Gastrocnemius medialis (tissue), 4 donors: ENCODE measurements around the gene LY9. TPM values are rescaled to one million over a fixed set of nuclear protein-coding genes. Genes with fewer than 3 reads are reported as not detected.
"Not testable (repeated sequence)": the region's sequence is repeated elsewhere in the genome, so short reads cannot be mapped to it uniquely, and the experiment has no call there.

Source experiments
- ATAC-seq, 2 donors: fragments of 150-250 bp; one replicate each; pipeline ENCODE4 v1.9.1; 2016
- DNase-seq, 2 donors: peaks; one replicate each; pipeline ENCODE4 v3.0.0-alpha.2; 2019
- H3K27ac ChIP-seq, 4 donors: fragments of 200-600 bp; sonication (generic); 1 replicate in 1 of 4; 2 replicates in 3 of 4; pipeline ENCODE4 v1.5.1; 2016 to 2018; ENCODE audit warnings: mild to moderate bottlenecking in 2 of 4, moderate library complexity in 1 of 4
- H3K27me3 ChIP-seq, 3 donors: fragments of 200-600 bp; sonication (generic) in 2 of 3; 1 replicate in 1 of 3; 2 replicates in 2 of 3; pipeline versions ENCODE4 v1.5.1 to v1.6.0; 2016 to 2019; ENCODE audit warnings: mild to moderate bottlenecking in 1 of 3, moderate library complexity in 1 of 3
- H3K36me3 ChIP-seq, 2 donors: fragments of 200-600 bp; sonication (generic) in 1 of 2; one replicate each; pipeline ENCODE4 v1.5.1; 2017 to 2018
- H3K4me1 ChIP-seq, 2 donors: fragments of 200-600 bp; sonication (generic) in 1 of 2; one replicate each; pipeline ENCODE4 v1.5.1; 2016 to 2017; ENCODE audit warnings: mild to moderate bottlenecking in 2 of 2
- H3K4me3 ChIP-seq, 4 donors: fragments of 200-600 bp; sonication (generic) in 3 of 4; 1 replicate in 1 of 4; 2 replicates in 3 of 4; pipeline ENCODE4 v1.5.1; 2016 to 2019; ENCODE audit warnings: mild to moderate bottlenecking in 2 of 4
- H3K9me3 ChIP-seq, 3 donors: fragments of 200-600 bp; sonication (generic) in 2 of 3; 1 replicate in 1 of 3; 2 replicates in 2 of 3; pipeline ENCODE4 v1.5.1; 2016 to 2019
- CTCF ChIP-seq, 5 experiments: fragments of 450-650 bp in 3 of 5; fragments of 200-600 bp in 2 of 5; sonication (generic) in 2 of 5; IDR thresholded peaks in 4 of 5; conservative IDR thresholded peaks in 1 of 5; 1 replicate in 4 of 5; 2 replicates in 1 of 5; pipeline ENCODE4 v1.5.1; 2016 to 2019; ENCODE audit warnings: antibody characterized with exemption in 5 of 5, mild to moderate bottlenecking in 3 of 5, moderate library complexity in 3 of 5
- POLR2A ChIP-seq, 2 donors: fragments of 450-650 bp; IDR thresholded peaks; one replicate each; pipeline ENCODE4 v1.6.1; 2017; ENCODE audit warnings: antibody characterized with exemption in 2 of 2, mild to moderate bottlenecking in 2 of 2, moderate library complexity in 2 of 2
- in situ Hi-C, 4 donors: fragments of 200-750 bp; cut with MboI; loops; one replicate each; pipeline versions ENCODE4 v1.15.0 to v1.8.0; 2017; ENCODE audit warnings: low sequenced_read_pairs in 4 of 4
- intact Hi-C: fragments of 100-400 bp; cut with DNase I; formaldehyde crosslinking; loops from one replicate; pipeline ENCODE4 v1.15.1; 2023; ENCODE audit warnings: low total_unique reads
- total RNA-seq, 4 donors: library from RNA; depleted of rRNA; stranded (reverse); fragments of >200 nt; gene quantifications; one replicate each; pipeline versions ENCODE4 v1.1.0 to v1.2.3, GENCODE V29; 2016

Gene LY9
- total RNA-seq, 4 donors from 2014 or later = not detected

- Histone ChIP-seq H3K27me3 (no peaks in the 10 kb centered on the region), H3K9me3 (no peaks in the 10 kb centered on the region), H3K27ac (no peak overlapping the region), H3K36me3 (no peaks in the 10 kb centered on the region), H3K4me1 (no peaks in the 10 kb centered on the region), H3K4me3 (no peak overlapping the region)
- TF ChIP-seq CTCF (IDR thresholded peaks at IDR 0.05 in 4 of 5, conservative IDR thresholded peaks at IDR 0.05 in 1 of 5) (no peak), POLR2A (IDR thresholded peaks at IDR 0.05) (no peak)
- ATAC-seq (no peak), DNase-seq (no peak)
- intact Hi-C loops (no loop called here), in situ Hi-C loops (no loop called here)
Observed at GRCh38 chr1:160781186-160781766, 14.7 kb upstream of the LY9 start.

GRCh38 chr1:160781914-160782689, 13.9 kb upstream of the LY9 start:
- H3K9me3 ChIP-seq = no peaks in the 10 kb centered on the region
- TF ChIP-seq POLR2A (IDR thresholded peaks at IDR 0.05) (no peak), CTCF (IDR thresholded peaks at IDR 0.05 in 4 of 5, conservative IDR thresholded peaks at IDR 0.05 in 1 of 5) (no peak)
- H3K36me3 ChIP-seq = no peaks in the 10 kb centered on the region
- H3K4me3 ChIP-seq = no peak overlapping the region
- in situ Hi-C loops = no loop called here
- no peak for ATAC-seq
- no peaks in the 10 kb centered on the region for H3K27me3 ChIP-seq
- no peaks in the 10 kb centered on the region for H3K4me1 ChIP-seq
- no peak for DNase-seq
- no peak overlapping the region for H3K27ac ChIP-seq
- intact Hi-C loops = no loop called here

GRCh38 chr1:160782988-160783765, 12.8 kb upstream of the LY9 start:
- H3K27me3 ChIP-seq, H3K4me3 ChIP-seq, in situ Hi-C loops, H3K4me1 ChIP-seq, H3K27ac ChIP-seq, intact Hi-C loops, H3K36me3 ChIP-seq, H3K9me3 ChIP-seq, ATAC-seq, DNase-seq: not testable (repeated sequence)

GRCh38 chr1:160789051-160789701, 6.8 kb upstream of the LY9 start:
- Histone ChIP-seq H3K4me3 (no peak overlapping the region), H3K27ac (no peak overlapping the region), H3K27me3 (no peaks in the 10 kb centered on the region), H3K4me1 (no peaks in the 10 kb centered on the region), H3K9me3 (peaks cover 0 to 3% (median 0%) of the 10 kb centered on the region in 3 donors), H3K36me3 (no peaks in the 10 kb centered on the region)
- ATAC-seq (no peak), DNase-seq (no peak)
- intact Hi-C loops (no loop called here), in situ Hi-C loops (no loop called here)
- no peak for TF ChIP-seq CTCF (IDR thresholded peaks at IDR 0.05 in 4 of 5, conservative IDR thresholded peaks at IDR 0.05 in 1 of 5)
- no peak for TF ChIP-seq POLR2A (IDR thresholded peaks at IDR 0.05)
